Memory B cell (primary cell): ENCODE measurements around the gene USP46.
A peak's percentile ranks its signal among the peaks of the same experiment; 100 is the strongest.

ENCODE experiments used
- ATAC-seq: fragments of 150-1000 bp; cut with Tn5 transposase; 2 replicates; pipeline ENCODE4 v1.10.0; 2021; ENCODE audit warnings: low read depth, mild to moderate bottlenecking, moderate library complexity
- DNase-seq, 2 donors: peaks; one replicate each; pipeline ENCODE4 v3.0.0; 2022; ENCODE audit warnings: low spot score in 2 of 2
- H3K27ac Mint-ChIP-seq: one replicate; pipeline ENCODE4 v1.8.0; 2022; ENCODE audit warnings: mild to moderate bottlenecking, moderate library complexity, mixed read lengths
- H3K27me3 Mint-ChIP-seq: one replicate; pipeline ENCODE4 v1.8.0; 2022; ENCODE audit warnings: mixed read lengths
- H3K36me3 Mint-ChIP-seq: one replicate; pipeline ENCODE4 v1.8.0; 2022; ENCODE audit warnings: mild to moderate bottlenecking, mixed read lengths
- H3K4me1 Mint-ChIP-seq: one replicate; pipeline ENCODE4 v1.8.0; 2022; ENCODE audit warnings: mixed read lengths
- H3K4me3 Mint-ChIP-seq: one replicate; pipeline ENCODE4 v1.8.0; 2022; ENCODE audit warnings: mild to moderate bottlenecking, moderate library complexity, mixed read lengths
- H3K9me3 Mint-ChIP-seq: one replicate; pipeline ENCODE4 v1.8.0; 2022; ENCODE audit warnings: mixed read lengths

USP46 gene, protein sequence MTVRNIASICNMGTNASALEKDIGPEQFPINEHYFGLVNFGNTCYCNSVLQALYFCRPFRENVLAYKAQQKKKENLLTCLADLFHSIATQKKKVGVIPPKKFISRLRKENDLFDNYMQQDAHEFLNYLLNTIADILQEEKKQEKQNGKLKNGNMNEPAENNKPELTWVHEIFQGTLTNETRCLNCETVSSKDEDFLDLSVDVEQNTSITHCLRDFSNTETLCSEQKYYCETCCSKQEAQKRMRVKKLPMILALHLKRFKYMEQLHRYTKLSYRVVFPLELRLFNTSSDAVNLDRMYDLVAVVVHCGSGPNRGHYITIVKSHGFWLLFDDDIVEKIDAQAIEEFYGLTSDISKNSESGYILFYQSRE

DNA sequence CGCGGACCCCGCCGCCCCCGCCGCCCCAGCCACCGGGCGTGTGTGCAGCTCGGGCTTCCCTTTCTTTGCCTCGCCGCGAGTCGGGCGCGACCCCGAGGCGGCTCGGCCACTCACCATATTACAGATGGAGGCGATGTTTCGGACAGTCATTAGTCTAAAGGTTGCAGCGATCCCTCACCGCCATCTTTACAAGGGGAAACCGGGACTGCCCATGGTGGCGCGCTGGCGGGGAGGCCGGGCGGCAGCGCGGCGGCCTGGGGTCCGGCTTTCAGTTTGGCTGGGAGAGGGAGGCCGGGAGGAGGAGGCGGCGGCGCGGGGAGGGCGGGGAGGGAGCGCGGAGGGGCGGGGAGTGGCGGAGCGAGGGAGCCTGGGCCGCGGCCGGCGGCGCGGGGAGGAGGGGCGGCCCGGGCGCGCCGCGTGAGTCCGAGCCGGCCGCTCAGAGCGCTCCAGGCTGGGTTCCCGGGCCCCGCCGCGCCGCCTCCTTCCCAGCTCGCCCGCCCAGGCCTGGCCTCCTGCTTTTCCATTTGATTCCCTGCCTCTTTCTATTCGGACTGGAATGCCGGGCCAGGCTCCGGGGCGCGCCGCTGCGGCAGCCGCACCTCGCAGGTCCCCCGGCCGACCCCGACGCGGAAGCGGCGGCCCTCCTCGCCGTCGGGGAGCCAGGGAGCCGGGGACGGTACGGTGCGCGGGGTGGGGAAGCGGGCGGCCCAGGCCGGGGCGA lies at the start of gene USP46:
Gene USP46 (minus strand): TSS at position 301 of the 721 bp plus-strand sequence. CDS start 151 bp downstream, at position 150.
- peaks cover 11% of the 10 kb centered on the region for H3K36me3 Mint-ChIP-seq
- H3K9me3 Mint-ChIP-seq = no peaks in the 10 kb centered on the region
- DNase-seq (peak; percentile 30 to 49), ATAC-seq (peak; percentile 80)
- peaks cover 25% of the 10 kb centered on the region for H3K4me1 Mint-ChIP-seq
- peak within 1 kb of the TSS; percentile 94 for H3K4me3 Mint-ChIP-seq
- H3K27me3 Mint-ChIP-seq = no peaks in the 10 kb centered on the region
- H3K27ac Mint-ChIP-seq = peak within 1 kb of the TSS; percentile 86

DNA sequence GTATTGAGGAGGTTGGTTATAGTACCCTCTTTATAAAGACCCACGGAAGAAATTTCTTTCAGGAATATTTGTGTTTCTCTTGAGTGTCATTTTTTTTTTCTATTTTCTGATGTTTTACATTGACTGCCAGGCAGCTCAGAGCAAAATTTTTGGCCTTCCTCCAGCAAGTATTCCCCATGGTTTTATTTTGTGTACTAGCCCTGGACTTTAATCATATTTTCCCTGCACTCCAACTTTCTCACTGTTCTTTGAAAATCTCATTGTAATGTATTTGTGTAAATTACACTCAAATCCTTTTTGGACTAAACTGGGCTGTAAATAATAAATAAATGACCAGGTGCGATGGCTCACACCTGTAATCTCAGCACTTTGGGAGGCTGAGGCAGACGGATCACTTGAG lies 45.6 kb upstream of the USP46 start:
- peaks cover 4% of the 10 kb centered on the region for H3K9me3 Mint-ChIP-seq
- H3K4me3 Mint-ChIP-seq = no peak overlapping the region
- ATAC-seq = no peak
- H3K4me1 Mint-ChIP-seq = peaks cover 10% of the 10 kb centered on the region
- no peaks in the 10 kb centered on the region for H3K36me3 Mint-ChIP-seq
- no peaks in the 10 kb centered on the region for H3K27me3 Mint-ChIP-seq
- no peak overlapping the region for H3K27ac Mint-ChIP-seq
- DNase-seq = no peak

DNA sequence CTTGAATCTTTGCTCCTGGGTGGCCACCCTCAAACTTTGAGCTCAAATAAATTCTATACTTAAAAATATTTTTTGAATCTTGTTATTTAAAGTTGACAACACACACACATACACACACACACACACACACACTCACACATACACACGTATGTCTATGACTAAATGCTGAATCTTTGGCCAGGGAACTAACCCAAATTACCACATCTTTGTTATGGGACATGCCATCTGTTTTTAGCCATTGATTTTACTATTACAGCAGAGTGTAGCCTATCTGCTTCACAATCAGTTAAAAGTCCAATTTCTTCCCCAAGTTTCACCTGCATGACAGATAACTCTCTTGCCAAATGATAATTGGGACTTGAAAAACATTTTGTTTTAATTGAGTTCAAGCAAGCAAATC lies 45.0 kb upstream of the USP46 start:
- peaks cover under 1% of the 10 kb centered on the region for H3K9me3 Mint-ChIP-seq
- no peak overlapping the region for H3K4me3 Mint-ChIP-seq
- ATAC-seq (no peak), DNase-seq (no peak)
- no peaks in the 10 kb centered on the region for H3K36me3 Mint-ChIP-seq
- H3K4me1 Mint-ChIP-seq = peaks cover 6% of the 10 kb centered on the region
- no peak overlapping the region for H3K27ac Mint-ChIP-seq
- no peaks in the 10 kb centered on the region for H3K27me3 Mint-ChIP-seq

DNA sequence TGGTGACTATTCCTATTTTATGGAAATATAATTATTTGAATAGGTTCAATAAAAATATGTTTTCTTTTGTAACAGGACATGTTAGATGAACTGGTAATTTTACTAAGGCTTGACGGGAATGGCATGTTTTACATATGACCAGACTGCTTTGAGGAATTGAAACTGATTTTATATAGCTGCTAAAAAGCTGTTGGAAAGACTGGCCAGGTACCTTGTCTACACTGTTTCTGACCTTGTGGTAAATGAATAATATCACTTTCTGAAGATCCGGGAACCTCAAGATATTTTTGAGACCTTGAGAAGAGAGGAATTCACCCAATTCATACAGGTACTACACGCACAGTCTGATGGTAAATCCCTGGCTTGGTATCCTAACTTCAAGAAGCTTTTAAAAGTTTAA lies 42.1 kb upstream of the USP46 start:
- Mint-ChIP-seq H3K27me3 (no peaks in the 10 kb centered on the region), H3K27ac (no peak overlapping the region), H3K36me3 (no peaks in the 10 kb centered on the region), H3K4me1 (peaks cover 12% of the 10 kb centered on the region), H3K9me3 (no peaks in the 10 kb centered on the region), H3K4me3 (no peak overlapping the region)
- ATAC-seq (peak; percentile 97), DNase-seq (no peak)

DNA sequence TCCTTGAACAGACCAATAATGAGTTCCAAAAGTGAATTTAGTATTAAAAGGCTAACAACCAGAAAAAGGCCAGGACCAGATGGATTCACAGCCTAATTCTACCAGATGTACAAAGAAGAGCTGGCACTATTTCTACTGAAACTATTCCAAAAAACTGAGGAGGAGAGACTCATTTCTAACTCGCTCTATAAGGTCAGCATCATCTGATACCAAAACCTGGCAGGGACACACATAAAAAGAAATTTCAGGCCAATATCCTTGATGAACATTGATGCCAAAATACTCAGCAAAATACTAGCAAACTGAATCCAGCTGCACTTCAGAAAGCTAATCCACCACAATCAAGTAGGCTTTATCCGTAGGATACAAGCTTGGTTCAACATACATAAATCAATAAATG lies 35.8 kb upstream of the USP46 start:
- Mint-ChIP-seq H3K4me3 (no peak overlapping the region), H3K9me3 (peaks cover 12% of the 10 kb centered on the region), H3K27ac (peak overlapping the region; percentile 67), H3K36me3 (peaks cover 10% of the 10 kb centered on the region), H3K27me3 (no peaks in the 10 kb centered on the region), H3K4me1 (peaks cover 7% of the 10 kb centered on the region)
- ATAC-seq = no peak
- DNase-seq = no peak

DNA sequence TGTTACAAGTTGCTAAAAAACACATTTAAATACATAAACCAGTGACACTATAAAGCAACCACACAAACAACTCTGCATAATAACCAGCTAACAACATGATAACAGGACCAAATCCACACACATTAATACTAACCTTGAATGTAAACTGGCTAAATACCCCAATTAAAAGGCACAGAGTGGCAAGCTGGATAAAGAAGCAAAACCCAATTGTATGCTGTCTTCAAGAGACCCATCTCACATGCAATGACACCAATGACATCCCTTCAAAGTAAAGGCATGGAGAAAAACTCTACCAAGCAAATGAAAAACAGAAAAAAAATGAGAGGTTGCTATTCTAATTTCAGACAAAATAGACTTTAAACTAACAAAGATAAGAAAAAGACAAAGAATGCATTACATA lies 34.4 kb upstream of the USP46 start:
- no peak overlapping the region for H3K27ac Mint-ChIP-seq
- peaks cover 10% of the 10 kb centered on the region for H3K36me3 Mint-ChIP-seq
- H3K4me1 Mint-ChIP-seq = peaks cover 7% of the 10 kb centered on the region
- DNase-seq = no peak
- peaks cover 12% of the 10 kb centered on the region for H3K9me3 Mint-ChIP-seq
- no peak overlapping the region for H3K4me3 Mint-ChIP-seq
- no peak for ATAC-seq
- no peaks in the 10 kb centered on the region for H3K27me3 Mint-ChIP-seq

DNA sequence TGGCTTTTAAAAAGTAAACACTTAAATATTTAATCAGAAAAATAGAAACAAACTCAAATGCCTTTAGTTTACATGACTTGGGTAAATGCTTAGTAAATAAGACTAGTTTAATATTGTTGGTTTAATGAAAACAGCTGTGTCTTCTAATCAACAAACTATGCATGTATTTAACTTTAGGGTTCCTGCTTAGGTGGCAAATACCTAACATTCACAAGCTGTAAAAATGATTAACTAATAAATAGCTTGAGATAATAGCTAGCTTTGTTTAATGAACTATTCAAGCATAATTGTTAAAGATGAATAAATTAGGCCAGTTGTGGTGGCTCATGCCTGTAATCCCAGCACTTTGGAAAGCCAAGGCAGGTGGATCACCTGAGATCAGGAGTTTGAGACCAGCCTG lies 30.0 kb upstream of the USP46 start:
- ATAC-seq = no peak
- no peak for DNase-seq
- Mint-ChIP-seq H3K36me3 (peaks cover 8% of the 10 kb centered on the region), H3K4me1 (no peaks in the 10 kb centered on the region), H3K9me3 (peaks cover 8% of the 10 kb centered on the region), H3K27me3 (no peaks in the 10 kb centered on the region), H3K4me3 (no peak overlapping the region), H3K27ac (no peak overlapping the region)

DNA sequence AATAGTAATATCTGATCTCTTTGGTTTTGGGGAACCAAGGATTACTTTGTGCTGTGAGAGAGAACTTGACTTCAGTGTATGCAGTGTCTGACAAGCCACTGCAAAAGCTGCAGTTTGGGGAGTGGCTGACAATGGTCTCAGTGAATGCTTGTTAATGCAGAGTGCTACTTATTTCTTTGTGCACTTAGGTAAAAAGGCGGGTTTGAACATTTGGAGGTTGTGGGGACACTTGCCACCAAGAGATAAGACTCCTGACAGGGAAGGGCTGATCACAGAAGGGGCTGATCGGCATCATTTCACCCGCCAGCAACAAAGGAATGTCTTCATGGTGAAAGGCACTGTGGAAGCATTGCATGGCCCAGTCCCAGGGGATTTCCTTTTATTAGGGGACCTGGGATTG lies 28.6 kb upstream of the USP46 start:
- no peak overlapping the region for H3K27ac Mint-ChIP-seq
- H3K4me3 Mint-ChIP-seq = no peak overlapping the region
- no peaks in the 10 kb centered on the region for H3K36me3 Mint-ChIP-seq
- H3K9me3 Mint-ChIP-seq = no peaks in the 10 kb centered on the region
- ATAC-seq = no peak
- H3K27me3 Mint-ChIP-seq = no peaks in the 10 kb centered on the region
- H3K4me1 Mint-ChIP-seq = no peaks in the 10 kb centered on the region
- DNase-seq = no peak

DNA sequence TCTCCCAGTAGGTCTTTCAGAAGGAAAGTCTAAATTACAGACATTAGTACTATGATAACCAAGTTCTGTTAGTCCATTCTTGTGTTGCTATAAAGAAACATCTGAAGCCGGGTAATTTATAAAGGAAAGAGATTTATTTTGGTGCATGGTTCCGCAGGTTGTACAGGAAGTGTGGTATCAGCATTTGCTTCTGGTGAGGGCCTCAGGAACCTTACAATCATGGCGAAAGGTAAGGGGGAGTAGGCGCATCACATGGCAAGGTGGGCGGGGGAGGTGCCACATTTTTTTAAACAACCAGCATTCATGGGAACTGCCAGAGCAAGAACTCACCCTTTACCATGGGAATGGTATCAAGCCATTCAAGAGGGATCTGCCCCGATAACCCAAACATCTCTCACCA lies 26.2 kb upstream of the USP46 start:
- Mint-ChIP-seq H3K4me3 (no peak overlapping the region), H3K27me3 (no peaks in the 10 kb centered on the region), H3K9me3 (no peaks in the 10 kb centered on the region), H3K4me1 (no peaks in the 10 kb centered on the region), H3K36me3 (no peaks in the 10 kb centered on the region), H3K27ac (no peak overlapping the region)
- no peak for DNase-seq
- ATAC-seq = no peak

DNA sequence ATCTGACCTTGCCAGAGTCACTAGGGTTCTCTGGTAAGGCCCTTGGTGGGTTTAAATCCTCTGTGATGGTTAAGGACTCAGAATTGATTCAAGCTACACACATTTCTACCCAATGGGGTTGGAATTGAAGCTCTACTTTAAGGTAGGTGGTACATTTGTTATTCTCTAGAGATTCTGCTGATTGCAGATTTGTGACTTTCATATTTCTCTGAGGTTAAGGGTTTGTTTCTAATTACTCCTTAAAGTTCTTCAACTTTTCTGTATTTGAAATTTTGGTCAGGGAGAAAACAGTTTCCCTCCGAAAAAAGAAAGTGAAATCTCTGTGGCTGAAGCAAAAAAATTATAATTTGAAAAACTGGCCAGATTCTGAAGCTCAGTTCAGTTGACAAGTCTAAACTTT lies 25.8 kb upstream of the USP46 start:
- Mint-ChIP-seq H3K27me3 (no peaks in the 10 kb centered on the region), H3K9me3 (no peaks in the 10 kb centered on the region), H3K36me3 (no peaks in the 10 kb centered on the region), H3K4me3 (no peak overlapping the region), H3K4me1 (no peaks in the 10 kb centered on the region), H3K27ac (no peak overlapping the region)
- ATAC-seq = no peak
- DNase-seq = no peak

DNA sequence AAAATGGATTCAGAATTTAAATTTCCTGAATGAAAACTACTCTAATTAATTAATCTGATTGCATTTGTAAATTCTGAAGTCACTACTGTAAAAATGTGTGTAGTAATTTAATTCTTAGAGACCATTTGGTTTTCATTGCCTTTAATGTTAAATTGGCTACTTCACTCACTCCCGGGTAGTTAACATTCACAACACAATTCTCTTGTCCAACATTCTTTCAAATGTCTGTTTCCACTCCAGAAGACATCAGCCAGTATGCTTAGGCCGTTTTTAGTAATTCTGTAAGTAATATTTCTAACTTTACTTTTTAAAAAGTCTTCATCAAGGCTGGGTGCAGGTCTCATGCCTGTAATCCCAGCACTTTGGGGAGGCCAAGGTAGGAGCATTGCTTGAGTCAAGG lies 21.3 kb upstream of the USP46 start:
- DNase-seq = no peak
- ATAC-seq = no peak
- H3K27me3 Mint-ChIP-seq = no peaks in the 10 kb centered on the region
- H3K4me3 Mint-ChIP-seq = no peak overlapping the region
- H3K27ac Mint-ChIP-seq = no peak overlapping the region
- H3K9me3 Mint-ChIP-seq = no peaks in the 10 kb centered on the region
- H3K4me1 Mint-ChIP-seq = no peaks in the 10 kb centered on the region
- no peaks in the 10 kb centered on the region for H3K36me3 Mint-ChIP-seq

DNA sequence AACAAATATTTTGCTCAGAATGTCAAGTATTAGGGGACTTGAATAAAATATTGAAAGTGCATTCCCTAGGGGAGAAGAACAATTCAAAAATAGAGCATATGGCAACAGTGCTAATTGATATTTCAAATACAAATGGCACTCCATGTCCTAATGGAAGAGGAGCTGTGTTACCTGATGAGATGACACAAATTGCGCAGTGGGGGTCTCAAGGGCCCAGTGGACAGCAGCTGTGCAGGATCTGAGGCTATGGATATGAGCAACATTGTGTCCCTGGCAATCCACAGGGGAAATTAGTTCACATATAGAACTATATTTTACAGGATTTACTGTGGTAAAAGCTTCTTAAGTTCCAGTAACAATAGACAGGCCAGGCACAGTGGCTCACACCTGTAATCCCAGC lies 17.4 kb upstream of the USP46 start:
- H3K36me3 Mint-ChIP-seq = no peaks in the 10 kb centered on the region
- H3K4me1 Mint-ChIP-seq = no peaks in the 10 kb centered on the region
- DNase-seq = no peak
- no peak overlapping the region for H3K4me3 Mint-ChIP-seq
- H3K27ac Mint-ChIP-seq = no peak overlapping the region
- H3K27me3 Mint-ChIP-seq = peaks cover 2% of the 10 kb centered on the region
- no peak for ATAC-seq
- H3K9me3 Mint-ChIP-seq = no peaks in the 10 kb centered on the region

DNA sequence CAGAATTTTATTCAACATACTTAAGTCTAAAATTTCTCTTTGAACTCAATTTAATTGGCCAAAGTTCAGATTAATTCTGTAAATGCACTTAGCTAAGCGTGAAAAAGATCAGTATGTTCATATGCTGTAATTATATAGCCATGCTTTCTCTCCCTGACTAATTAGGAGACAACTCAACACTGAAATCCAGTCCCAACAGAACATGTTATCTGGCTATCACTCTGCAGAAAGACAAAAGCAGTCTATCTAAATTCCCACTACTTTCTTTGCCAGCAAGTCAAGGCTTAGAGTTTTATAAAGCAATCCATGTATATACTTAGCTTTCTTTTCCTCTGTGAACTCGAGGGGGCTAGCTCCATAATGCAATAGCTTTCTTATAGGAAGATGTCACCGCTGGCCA lies 16.0 kb upstream of the USP46 start:
- Mint-ChIP-seq H3K27me3 (peaks cover 2% of the 10 kb centered on the region), H3K9me3 (no peaks in the 10 kb centered on the region), H3K27ac (no peak overlapping the region), H3K4me1 (no peaks in the 10 kb centered on the region), H3K4me3 (no peak overlapping the region), H3K36me3 (no peaks in the 10 kb centered on the region)
- no peak for ATAC-seq
- DNase-seq = no peak

DNA sequence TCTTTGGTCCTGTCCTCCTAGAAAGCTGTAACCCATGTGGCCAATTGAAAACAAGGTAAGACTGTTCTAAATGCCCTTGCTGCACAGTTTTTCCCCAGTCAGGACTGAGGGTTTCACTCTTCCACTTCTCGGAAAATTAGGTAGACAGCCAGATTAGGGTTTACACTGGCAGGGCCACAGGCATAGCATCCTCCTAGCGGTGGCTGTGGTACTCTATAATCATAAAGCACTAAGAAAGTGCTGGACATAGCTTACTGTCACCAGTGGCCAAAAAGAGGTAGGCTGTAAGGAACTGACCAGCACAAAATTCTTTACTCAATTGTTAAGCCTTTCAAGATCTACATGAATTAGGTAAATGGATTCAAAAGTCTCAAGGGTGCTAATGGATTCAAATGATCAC lies 11.6 kb upstream of the USP46 start:
- ATAC-seq (no peak), DNase-seq (no peak)
- Mint-ChIP-seq H3K9me3 (no peaks in the 10 kb centered on the region), H3K27ac (no peak overlapping the region), H3K36me3 (no peaks in the 10 kb centered on the region), H3K4me3 (no peak overlapping the region), H3K4me1 (no peaks in the 10 kb centered on the region), H3K27me3 (peaks cover 10% of the 10 kb centered on the region)

DNA sequence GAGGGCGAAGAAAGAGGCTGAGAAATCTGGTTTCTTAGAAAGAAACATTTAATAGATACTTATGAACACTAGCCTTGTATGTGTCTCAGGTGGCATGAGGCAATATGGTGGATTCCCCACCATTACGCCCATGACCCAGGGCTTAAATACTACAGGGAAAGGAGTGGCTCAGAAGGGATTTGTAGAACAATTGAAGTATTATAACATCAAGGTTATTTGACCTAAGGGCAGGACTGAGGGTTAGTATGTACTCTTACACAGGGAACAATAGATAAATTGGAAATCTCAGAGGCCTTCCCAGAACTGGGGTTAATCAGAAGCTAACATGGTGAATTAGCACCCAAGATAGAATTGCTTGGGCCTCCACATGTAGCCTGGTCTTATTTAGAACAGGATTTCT lies 11.0 kb upstream of the USP46 start:
- no peaks in the 10 kb centered on the region for H3K9me3 Mint-ChIP-seq
- no peaks in the 10 kb centered on the region for H3K36me3 Mint-ChIP-seq
- DNase-seq (no peak), ATAC-seq (no peak)
- H3K27ac Mint-ChIP-seq = no peak overlapping the region
- no peak overlapping the region for H3K4me3 Mint-ChIP-seq
- peaks cover 3% of the 10 kb centered on the region for H3K4me1 Mint-ChIP-seq
- peaks cover 10% of the 10 kb centered on the region for H3K27me3 Mint-ChIP-seq
